Measurements from ENCODE around the gene FBN1. TPM values are rescaled to one million over a fixed set of nuclear protein-coding genes. Genes with fewer than 3 reads are reported as not detected.

Gene FBN1
- total RNA-seq, 2 donors from 2014 or later, result 10.7 to 16.8 TPM

- intact Hi-C loops (cut with DNase I, micrococcal nuclease), result no loop called here
- DNase-seq (no peak), ATAC-seq (no peak)
Measured at GRCh38 chr15:48466079-48466478, 179.4 kb downstream of the FBN1 start.

- intact Hi-C loops (cut with DNase I, micrococcal nuclease), result no loop called here
- DNase-seq, result no peak
- no peak for ATAC-seq
Measured at GRCh38 chr15:48465410-48465809, 180.1 kb downstream of the FBN1 start.

- intact Hi-C loops (cut with DNase I, micrococcal nuclease), result no loop called here
- ATAC-seq (peak; percentile 22), DNase-seq (no peak)
Measured at GRCh38 chr15:48463366-48463880, 182.1 kb downstream of the FBN1 start.

GRCh38 chr15:48462688-48463087 is 182.8 kb downstream of the FBN1 start:
- DNase-seq (no peak), ATAC-seq (no peak)

DNA sequence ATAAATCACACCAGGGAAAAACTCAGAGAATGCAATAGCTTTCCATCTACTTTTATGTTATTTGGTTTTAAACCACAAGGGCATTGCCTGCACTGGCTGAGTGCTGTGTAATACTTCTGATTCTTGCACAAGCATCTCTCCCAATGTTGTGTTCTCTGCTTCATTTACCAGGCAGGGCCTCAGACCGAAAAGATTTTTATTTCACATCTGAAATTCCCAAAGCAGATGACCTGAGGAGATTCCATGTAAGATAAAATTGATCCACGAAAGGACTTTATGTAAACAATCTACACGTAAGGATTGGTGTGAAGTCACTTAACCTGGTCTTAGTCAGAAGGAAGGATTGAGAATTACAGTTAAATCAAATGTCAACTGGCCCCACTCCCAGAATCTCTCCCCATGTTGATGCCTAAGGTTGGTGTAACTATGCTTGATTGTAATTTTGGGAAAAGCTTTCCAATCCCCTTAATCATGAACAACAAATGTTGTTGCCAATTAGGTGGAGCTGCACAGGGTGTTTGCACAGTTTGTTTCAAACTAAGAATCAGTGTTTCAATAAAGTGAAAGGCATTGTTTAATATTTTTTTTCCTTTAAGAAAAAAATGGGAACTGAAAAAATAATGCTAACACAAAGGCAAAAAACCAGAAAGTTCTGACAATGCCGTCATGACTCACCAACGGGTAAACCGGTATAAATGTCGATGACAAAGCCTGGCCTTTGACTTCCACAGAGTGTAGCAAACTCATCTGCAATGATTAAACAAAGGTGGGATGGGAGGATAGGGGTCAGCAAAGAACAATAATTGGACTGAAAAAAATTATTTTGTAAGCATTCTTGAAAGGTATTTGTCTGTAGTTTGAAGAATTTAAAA is 185.7 kb downstream of the FBN1 start:
- DNase-seq (no peak), ATAC-seq (no peak)
- intact Hi-C loops (cut with DNase I, micrococcal nuclease), result no loop called here

More at GRCh38 chr15:48462688-48463087, 182.8 kb downstream of the FBN1 start:
- intact Hi-C loops (cut with DNase I, micrococcal nuclease), result no loop called here

- intact Hi-C loops (cut with DNase I, micrococcal nuclease), result no loop called here
- ATAC-seq (no peak), DNase-seq (no peak)
Measured at GRCh38 chr15:48458876-48459275, 186.6 kb downstream of the FBN1 start.

DNA sequence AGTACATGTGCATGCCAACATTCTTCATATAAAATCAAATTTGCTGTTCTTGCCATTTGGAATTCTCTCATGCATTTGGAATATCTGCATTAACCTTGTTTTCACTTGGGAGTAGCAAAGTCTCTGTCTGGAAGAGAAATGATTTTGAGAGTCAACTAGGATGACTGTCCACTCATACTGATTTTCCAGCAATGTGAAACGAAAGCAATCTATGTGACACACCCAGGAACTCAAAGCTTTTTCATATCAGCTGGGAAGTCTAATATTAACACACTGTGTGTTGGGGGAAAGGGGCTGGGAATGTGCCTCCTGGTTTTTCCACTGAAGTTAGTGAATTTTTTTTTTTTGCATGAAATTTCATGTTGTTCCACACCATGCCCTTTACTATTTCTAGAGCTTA is 189.4 kb downstream of the FBN1 start:
- intact Hi-C loops (cut with DNase I, micrococcal nuclease), result no loop called here
- no peak for ATAC-seq
- DNase-seq, result no peak

GRCh38 chr15:48451736-48452135 is 193.8 kb downstream of the FBN1 start:
- no peak for ATAC-seq
- DNase-seq, result no peak
- intact Hi-C loops (cut with DNase I, micrococcal nuclease), result no loop called here

DNA sequence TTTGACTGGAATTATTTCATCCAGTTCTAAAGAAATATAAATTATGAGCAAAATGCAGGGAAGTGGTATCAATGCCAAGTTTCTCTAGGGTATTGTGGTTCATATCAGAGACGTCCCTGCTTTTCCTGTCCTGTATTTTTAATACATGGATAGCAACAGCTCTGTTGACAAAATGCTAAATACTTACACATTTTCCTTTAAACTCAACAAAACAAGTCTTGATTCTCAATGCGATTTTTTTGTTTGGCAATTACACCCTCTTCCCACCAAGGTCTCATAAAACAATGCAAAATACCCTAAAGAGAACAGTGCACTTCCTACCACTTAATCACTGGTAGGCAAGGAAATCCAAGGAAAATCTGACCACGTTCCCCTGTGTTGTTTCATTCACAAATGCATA is 194.3 kb downstream of the FBN1 start:
- no peak for ATAC-seq
- intact Hi-C loops (cut with DNase I, micrococcal nuclease), result no loop called here
- DNase-seq, result no peak

DNA sequence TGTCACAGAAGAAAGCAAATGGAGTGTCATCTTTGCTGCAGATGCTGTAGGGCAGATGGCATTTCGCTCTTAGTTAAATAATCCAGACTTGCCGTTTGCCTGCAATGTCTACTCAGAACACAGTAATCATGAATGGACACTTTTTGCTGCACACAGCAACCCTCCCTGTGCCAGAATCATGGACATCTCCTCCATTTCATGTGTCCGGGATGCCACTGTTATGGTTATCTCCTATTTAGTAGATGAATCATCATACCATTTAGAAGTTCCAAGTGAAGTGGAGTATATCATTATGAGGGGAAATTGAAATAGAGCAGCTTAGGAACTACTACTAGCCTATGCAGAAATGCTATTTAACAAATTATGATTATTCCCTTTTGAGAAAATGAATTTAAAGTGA is 195.8 kb downstream of the FBN1 start:
- intact Hi-C loops (cut with DNase I, micrococcal nuclease), result no loop called here
- DNase-seq (no peak), ATAC-seq (no peak)

GRCh38 chr15:48447657-48448056 is 197.9 kb downstream of the FBN1 start:
- no peak for DNase-seq

DNA sequence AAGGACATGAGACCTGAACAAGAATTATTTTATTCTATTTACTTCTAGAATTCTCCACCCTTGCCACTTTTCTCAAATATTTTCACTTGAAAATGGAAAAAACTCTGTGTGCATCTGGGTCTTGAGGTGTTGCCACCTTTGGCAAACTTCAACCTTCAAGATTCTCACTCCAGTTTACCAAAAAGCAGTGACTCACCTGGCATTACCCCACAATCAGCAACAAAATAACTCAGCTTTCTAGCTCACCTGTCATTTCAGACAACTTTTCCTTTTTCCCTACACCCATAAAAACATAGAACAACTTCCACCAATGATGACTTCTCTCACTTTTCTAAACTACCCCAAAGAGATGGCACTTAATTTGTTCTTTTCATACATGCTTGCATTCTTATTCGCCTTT is 198.5 kb downstream of the FBN1 start:
- DNase-seq, result no peak
- ATAC-seq, result no peak
- intact Hi-C loops (cut with DNase I, micrococcal nuclease), result no loop called here

More at GRCh38 chr15:48447657-48448056, 197.9 kb downstream of the FBN1 start:
- no peak for ATAC-seq
- intact Hi-C loops (cut with DNase I, micrococcal nuclease), result no loop called here

GRCh38 chr15:48442011-48442410 is 203.5 kb downstream of the FBN1 start:
- ATAC-seq, result no peak
- intact Hi-C loops (cut with DNase I, micrococcal nuclease), result no loop called here
- no peak for DNase-seq

DNA sequence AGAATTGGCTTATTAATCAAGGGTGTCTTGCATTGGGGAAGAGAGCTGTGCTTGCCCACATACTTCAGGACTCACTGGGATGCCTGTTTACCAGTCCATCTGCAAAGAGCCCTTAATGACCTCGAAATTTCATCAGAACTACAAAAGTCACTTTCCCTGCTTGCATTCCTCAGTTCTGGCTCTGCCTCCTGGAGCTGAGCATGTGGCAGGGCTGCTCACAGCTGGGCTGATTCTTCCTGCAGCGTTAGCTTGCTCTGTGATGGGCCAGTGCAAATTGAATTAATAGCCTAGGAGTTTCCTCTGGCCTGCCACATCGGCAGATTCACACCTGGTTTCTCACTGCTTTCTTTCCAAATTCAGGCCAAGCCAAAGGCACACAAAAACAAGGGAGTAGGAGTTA is 205.4 kb downstream of the FBN1 start:
- ATAC-seq (no peak), DNase-seq (no peak)
- intact Hi-C loops (cut with DNase I, micrococcal nuclease), result no loop called here

GRCh38 chr15:48437178-48437577 is 208.3 kb downstream of the FBN1 start:
- intact Hi-C loops (cut with DNase I, micrococcal nuclease), result no loop called here
- no peak for DNase-seq

DNA sequence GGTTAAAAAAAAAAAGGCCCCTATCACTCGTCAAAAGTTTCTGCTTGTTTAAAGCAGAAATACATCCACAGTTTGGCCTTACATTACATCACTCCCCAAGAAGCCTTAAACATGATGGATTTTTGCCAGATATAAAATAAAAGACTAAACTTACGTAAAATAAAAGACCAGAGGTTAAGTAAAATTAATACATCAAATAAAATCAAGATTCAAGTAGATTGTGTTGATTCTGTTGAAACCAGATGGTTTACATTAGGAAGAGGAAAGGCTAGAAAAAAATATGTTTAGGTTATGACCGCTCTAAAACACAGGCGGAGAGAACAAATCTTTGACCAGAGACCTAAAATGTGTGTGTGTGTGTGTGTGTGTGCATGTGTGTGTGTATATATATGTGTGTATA is 210.2 kb downstream of the FBN1 start:
- ATAC-seq, result no peak
- no peak for DNase-seq
- intact Hi-C loops (cut with DNase I, micrococcal nuclease), result no loop called here

More at GRCh38 chr15:48437178-48437577, 208.3 kb downstream of the FBN1 start:
- ATAC-seq, result no peak

DNA sequence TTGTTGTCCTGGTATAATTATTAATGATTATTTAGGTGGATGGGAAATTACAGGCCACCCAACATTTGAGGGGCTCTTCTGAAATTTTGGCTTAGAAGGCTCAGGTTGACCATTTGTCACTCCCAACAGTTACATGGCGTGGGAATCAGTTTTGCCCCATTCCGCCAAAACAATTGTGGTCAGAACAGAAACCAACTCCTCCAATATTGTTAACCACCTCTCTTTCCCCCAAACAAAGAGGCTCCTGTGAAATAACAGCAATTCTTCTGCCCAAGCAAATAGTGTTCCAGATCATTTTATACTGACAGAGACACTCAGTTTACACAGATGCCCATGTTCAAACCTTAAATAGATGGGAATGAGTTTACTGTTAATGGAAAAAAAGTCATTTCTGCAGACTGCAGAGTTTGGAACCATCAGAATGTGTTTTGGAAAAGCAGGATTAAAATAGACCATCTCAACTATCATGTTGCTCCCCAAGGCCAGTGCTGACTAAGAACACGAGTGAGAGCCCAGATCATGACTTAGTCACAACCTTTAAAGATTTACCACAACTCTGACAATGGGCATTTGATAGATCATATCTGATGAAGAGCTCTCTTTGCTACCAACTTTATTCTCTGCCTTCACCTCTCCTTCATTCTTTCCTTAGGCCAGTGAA is 212.2 kb downstream of the FBN1 start:
- DNase-seq, result no peak
- intact Hi-C loops (cut with DNase I, micrococcal nuclease), result no loop called here
- ATAC-seq, result no peak

- intact Hi-C loops (cut with DNase I, micrococcal nuclease), result no loop called here
- ATAC-seq (no peak), DNase-seq (no peak)
Measured at GRCh38 chr15:48432688-48433087, 212.8 kb downstream of the FBN1 start.

GRCh38 chr15:48427960-48428547 is 217.5 kb downstream of the FBN1 start:
- ATAC-seq, result no peak
- intact Hi-C loops (cut with DNase I, micrococcal nuclease), result no loop called here
- DNase-seq, result no peak

DNA sequence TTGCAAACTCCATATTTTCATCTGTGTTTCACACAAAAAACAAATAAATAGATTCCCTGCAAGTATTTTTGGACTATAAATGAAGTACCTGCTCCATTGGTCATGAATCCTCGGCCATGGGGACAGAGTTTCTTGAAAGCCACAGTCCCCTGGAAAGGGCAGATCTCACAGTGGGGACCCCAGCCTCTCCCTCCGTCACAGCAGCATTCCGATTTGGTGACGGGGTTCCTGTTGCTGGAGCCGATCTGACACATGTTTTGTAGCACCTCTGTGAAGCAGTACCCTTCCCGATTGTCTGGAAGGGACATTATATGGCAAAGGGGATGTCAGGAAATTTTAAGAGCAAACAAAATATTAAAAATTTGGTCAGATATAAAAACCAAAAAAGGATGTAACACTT is 218.0 kb downstream of the FBN1 start:
- no peak for DNase-seq
- intact Hi-C loops (cut with DNase I, micrococcal nuclease), result no loop called here
- ATAC-seq, result no peak

All from left colon (tissue), 2 donors.